Measurements from ENCODE around the gene TRPV3.

TRPV3 gene

DNA sequence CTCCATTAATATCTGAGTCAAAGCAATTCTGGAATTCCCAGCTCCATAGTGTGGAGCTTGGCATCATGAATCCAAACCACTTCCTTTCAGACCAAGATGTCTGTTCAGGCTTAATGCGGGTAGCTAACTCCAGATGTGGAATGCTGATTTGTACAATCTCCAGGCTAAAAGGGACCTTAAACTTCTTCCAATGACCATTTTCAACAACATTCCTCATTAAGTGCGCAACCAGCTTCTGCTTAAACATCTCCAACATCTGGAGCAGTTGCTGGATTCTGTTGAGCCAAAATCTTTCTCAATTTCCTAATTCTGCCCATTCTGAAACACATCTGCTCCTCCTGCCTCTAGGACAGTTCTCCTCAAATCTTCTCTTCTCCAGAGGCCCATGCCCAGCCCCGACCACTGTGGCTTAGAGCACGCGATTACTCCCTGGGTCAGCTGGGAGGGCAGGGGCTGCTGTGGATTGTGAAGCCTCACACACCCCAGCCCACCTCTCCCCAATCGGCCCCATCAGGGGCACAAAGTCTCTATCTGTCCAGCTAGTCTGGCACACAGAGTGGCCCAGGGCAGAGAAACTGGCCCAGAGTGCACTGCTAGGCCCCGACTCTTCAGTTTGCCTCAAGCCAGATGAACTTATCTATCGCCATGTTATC lies 45.6 kb downstream of the TRPV3 start:
- peaks cover 11% of the 10 kb centered on the region for H3K27me3 Mint-ChIP-seq (ENCODE audit: low read depth, poor library complexity)
- no peak overlapping the region for H3K27ac Mint-ChIP-seq
- DNase-seq = no peak
- H3K9me3 Mint-ChIP-seq = no peaks in the 10 kb centered on the region
- H3K36me3 Mint-ChIP-seq (ENCODE audit: low read depth) = no peaks in the 10 kb centered on the region
- H3K4me1 Mint-ChIP-seq = peaks cover 22% of the 10 kb centered on the region
- TF ChIP-seq, protein P1, sequence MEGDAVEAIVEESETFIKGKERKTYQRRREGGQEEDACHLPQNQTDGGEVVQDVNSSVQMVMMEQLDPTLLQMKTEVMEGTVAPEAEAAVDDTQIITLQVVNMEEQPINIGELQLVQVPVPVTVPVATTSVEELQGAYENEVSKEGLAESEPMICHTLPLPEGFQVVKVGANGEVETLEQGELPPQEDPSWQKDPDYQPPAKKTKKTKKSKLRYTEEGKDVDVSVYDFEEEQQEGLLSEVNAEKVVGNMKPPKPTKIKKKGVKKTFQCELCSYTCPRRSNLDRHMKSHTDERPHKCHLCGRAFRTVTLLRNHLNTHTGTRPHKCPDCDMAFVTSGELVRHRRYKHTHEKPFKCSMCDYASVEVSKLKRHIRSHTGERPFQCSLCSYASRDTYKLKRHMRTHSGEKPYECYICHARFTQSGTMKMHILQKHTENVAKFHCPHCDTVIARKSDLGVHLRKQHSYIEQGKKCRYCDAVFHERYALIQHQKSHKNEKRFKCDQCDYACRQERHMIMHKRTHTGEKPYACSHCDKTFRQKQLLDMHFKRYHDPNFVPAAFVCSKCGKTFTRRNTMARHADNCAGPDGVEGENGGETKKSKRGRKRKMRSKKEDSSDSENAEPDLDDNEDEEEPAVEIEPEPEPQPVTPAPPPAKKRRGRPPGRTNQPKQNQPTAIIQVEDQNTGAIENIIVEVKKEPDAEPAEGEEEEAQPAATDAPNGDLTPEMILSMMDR (IDR thresholded peaks at IDR 0.05) = no peak
- H3K4me3 Mint-ChIP-seq = no peak overlapping the region

- TF ChIP-seq, protein P1 (IDR thresholded peaks at IDR 0.05) = no peak
- peaks cover 20% of the 10 kb centered on the region for H3K27me3 Mint-ChIP-seq (ENCODE audit: low read depth, poor library complexity)
- no peak overlapping the region for H3K27ac Mint-ChIP-seq
Observed at GRCh38 chr17:3510090-3510489, 47.5 kb downstream of the TRPV3 start.

GRCh38 chr17:3507869-3508268 lies 49.7 kb downstream of the TRPV3 start:
- no peaks in the 10 kb centered on the region for H3K36me3 Mint-ChIP-seq (ENCODE audit: low read depth)
- H3K4me1 Mint-ChIP-seq = peaks cover 5% of the 10 kb centered on the region
- TF ChIP-seq, protein P1 (IDR thresholded peaks at IDR 0.05) = no peak
- H3K9me3 Mint-ChIP-seq = no peaks in the 10 kb centered on the region
- H3K27me3 Mint-ChIP-seq (ENCODE audit: low read depth, poor library complexity) = peaks cover 17% of the 10 kb centered on the region
- no peak overlapping the region for H3K27ac Mint-ChIP-seq
- no peak overlapping the region for H3K4me3 Mint-ChIP-seq
- no peak for DNase-seq

More at GRCh38 chr17:3510090-3510489, 47.5 kb downstream of the TRPV3 start:
- no peaks in the 10 kb centered on the region for H3K36me3 Mint-ChIP-seq (ENCODE audit: low read depth)
- peaks cover 15% of the 10 kb centered on the region for H3K4me1 Mint-ChIP-seq
- no peaks in the 10 kb centered on the region for H3K9me3 Mint-ChIP-seq
- no peak overlapping the region for H3K4me3 Mint-ChIP-seq
- DNase-seq = no peak

DNA sequence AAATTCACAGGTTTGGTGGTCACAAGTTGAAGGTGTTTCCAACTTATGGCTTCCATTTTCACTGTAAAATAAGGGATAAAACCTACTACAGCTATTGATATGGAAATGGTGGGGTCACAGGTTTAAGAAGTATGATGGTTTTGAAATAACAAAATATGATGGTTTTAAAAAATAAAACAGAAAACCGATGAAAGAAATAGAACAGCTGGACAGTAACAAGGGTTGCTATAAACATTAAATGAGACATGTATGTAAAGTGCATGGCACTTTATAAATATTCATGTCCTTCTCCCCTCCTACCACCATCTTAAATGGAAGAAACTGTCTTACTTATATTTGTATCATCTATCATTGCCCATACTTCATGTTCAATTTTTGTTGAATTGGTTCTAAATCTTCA lies 50.5 kb downstream of the TRPV3 start:
- Mint-ChIP-seq H3K4me1 (no peaks in the 10 kb centered on the region), H3K27ac (no peak overlapping the region), H3K36me3 (ENCODE audit: low read depth) (no peaks in the 10 kb centered on the region), H3K27me3 (ENCODE audit: low read depth, poor library complexity) (peaks cover 13% of the 10 kb centered on the region), H3K9me3 (peaks cover 3% of the 10 kb centered on the region), H3K4me3 (no peak overlapping the region)
- DNase-seq = no peak
- TF ChIP-seq, protein P1 (IDR thresholded peaks at IDR 0.05) = no peak

DNA sequence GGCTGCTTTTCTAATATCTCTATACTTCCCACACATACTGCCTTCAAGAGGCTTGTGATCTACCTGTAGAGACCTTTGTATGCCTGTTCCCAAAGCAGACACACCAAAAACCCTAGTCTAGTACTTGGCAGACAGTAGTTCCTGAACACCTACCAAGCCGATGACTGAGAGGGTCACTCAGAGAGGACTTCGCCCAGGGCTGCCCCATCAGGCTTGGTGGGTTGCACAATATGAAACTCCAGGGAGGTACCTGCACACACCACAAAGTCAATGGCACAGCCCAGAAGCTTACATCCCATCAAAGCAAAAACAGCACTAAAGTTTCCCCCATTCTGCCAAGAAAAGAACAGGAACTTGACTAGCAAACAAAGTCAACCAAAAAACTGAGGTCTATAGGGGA lies 51.6 kb downstream of the TRPV3 start:
- H3K4me1 Mint-ChIP-seq = no peaks in the 10 kb centered on the region
- DNase-seq = no peak
- H3K4me3 Mint-ChIP-seq = no peak overlapping the region
- peaks cover 13% of the 10 kb centered on the region for H3K9me3 Mint-ChIP-seq
- H3K27ac Mint-ChIP-seq = no peak overlapping the region
- H3K27me3 Mint-ChIP-seq (ENCODE audit: low read depth, poor library complexity) = peaks cover 13% of the 10 kb centered on the region
- TF ChIP-seq, protein P1 (IDR thresholded peaks at IDR 0.05) = no peak
- H3K36me3 Mint-ChIP-seq (ENCODE audit: low read depth) = no peaks in the 10 kb centered on the region

- Mint-ChIP-seq H3K4me1 (no peaks in the 10 kb centered on the region), H3K9me3 (peaks cover 21% of the 10 kb centered on the region), H3K27ac (no peak overlapping the region), H3K27me3 (ENCODE audit: low read depth, poor library complexity) (peaks cover 16% of the 10 kb centered on the region), H3K36me3 (ENCODE audit: low read depth) (no peaks in the 10 kb centered on the region), H3K4me3 (no peak overlapping the region)
- TF ChIP-seq, protein P1 (IDR thresholded peaks at IDR 0.05) = no peak
- no peak for DNase-seq
Observed at GRCh38 chr17:3505008-3505407, 52.6 kb downstream of the TRPV3 start.
